Esophagus muscularis mucosa (tissue), 4 donors: Measurements from ENCODE around the gene C5orf58. TPM values are rescaled to one million over a fixed set of nuclear protein-coding genes. Genes with fewer than 3 reads are reported as not detected.

Source experiments
- DNase-seq: peaks from one replicate; pipeline ENCODE4 v3.0.0-alpha.2; 2017; ENCODE audit errors: extremely low spot score
- H3K27ac ChIP-seq, 4 donors: fragments of 200-600 bp; sonication (generic); replicated peaks in 1 of 4; 1 replicate in 3 of 4; 2 replicates in 1 of 4; pipeline ENCODE4 v1.5.1; 2016 to 2019; ENCODE audit warnings: mild to moderate bottlenecking in 1 of 4
- H3K27me3 ChIP-seq, 4 donors: fragments of 200-600 bp; sonication (generic); one replicate each; pipeline versions ENCODE4 v1.5.1 to v1.6.0; 2016 to 2019
- H3K36me3 ChIP-seq, 4 donors: fragments of 200-600 bp; sonication (generic); one replicate each; pipeline ENCODE4 v1.5.1; 2016 to 2019
- H3K4me1 ChIP-seq, 4 donors: fragments of 200-600 bp; sonication (generic); one replicate each; pipeline ENCODE4 v1.5.1; 2016 to 2019
- H3K4me3 ChIP-seq, 4 donors: fragments of 200-600 bp; sonication (generic); 1 replicate in 2 of 4; 2 replicates in 2 of 4; pipeline ENCODE4 v1.5.1; 2016 to 2019; ENCODE audit warnings: mild to moderate bottlenecking in 4 of 4, moderate library complexity in 1 of 4
- H3K9me3 ChIP-seq, 4 donors: fragments of 200-600 bp; sonication (generic); 1 replicate in 3 of 4; 2 replicates in 1 of 4; pipeline ENCODE4 v1.5.1; 2016 to 2019
- EP300 ChIP-seq: sonication (generic); formaldehyde crosslinking; IDR thresholded peaks from one replicate; pipeline ENCODE4 v1.6.1; 2017; ENCODE audit warnings: antibody characterized with exemption
- POLR2A ChIP-seq: fragments of 450-650 bp; IDR thresholded peaks from one replicate; pipeline ENCODE4 v1.6.1; 2017; ENCODE audit warnings: antibody characterized with exemption, moderate library complexity, mild to moderate bottlenecking, low read depth
- POLR2AphosphoS5 ChIP-seq, 2 donors: sonication (generic); formaldehyde crosslinking; IDR thresholded peaks; one replicate each; pipeline ENCODE4 v1.6.1; 2017; ENCODE audit warnings: antibody characterized with exemption in 2 of 2
- WGBS: methylation state at CpG from one replicate; pipeline ENCODE4 v1.1.5; 2018; 5-methylcytosine and 5-hydroxymethylcytosine counted together
- intact Hi-C: fragments of 100-400 bp; cut with DNase I; formaldehyde crosslinking; loops from one replicate; pipeline ENCODE4 v1.15.1; 2023
- total RNA-seq, 4 donors: library from RNA; depleted of rRNA; stranded (reverse); fragments of >200 nt; gene quantifications; one replicate each; pipeline versions ENCODE4 v1.1.0 to v1.2.1, GENCODE V29; 2016
- TF ChIP-seq, protein P1 (sequence below), 3 experiments: fragments of 200-600 bp in 2 of 3; fragments of 450-650 bp in 1 of 3; sonication (generic) in 2 of 3; IDR thresholded peaks; one replicate each; pipeline ENCODE4 v1.5.1; 2017 to 2019; ENCODE audit warnings: antibody characterized with exemption in 3 of 3, mild to moderate bottlenecking in 2 of 3, moderate library complexity in 1 of 3

The C5orf58 gene
- total RNA-seq, 4 donors from 2014 or later, result 6.5 TPM; not detected in 3

DNA sequence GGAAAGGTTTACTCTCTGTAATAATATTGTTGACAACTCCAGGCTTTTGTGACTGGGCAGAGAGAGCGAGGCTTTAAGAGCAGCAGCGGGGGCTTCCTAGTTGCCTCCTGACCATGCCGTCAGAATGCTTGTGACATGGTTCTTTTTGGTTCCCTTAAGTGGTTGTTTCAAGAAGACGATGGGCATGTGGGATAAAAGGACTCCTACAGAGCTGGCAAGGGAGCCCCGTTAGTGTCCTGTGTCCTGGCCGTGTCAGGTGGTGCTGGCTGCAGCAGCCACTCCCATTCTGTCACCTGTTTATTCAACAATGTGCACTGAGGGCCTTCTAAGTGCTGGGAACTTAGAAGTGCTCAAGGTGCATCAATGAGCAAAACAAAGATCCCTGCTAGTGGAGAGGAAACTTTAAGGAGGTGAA, 45.1 kb downstream of the C5orf58 start:
- Histone ChIP-seq H3K27ac (no peak overlapping the region), H3K36me3 (peaks cover 0 to 11% (median 2%) of the 10 kb centered on the region in 4 donors), H3K27me3 (no peaks in the 10 kb centered on the region), H3K4me1 (peaks cover 14 to 30% (median 27%) of the 10 kb centered on the region in 4 donors), H3K4me3 (no peak overlapping the region), H3K9me3 (no peaks in the 10 kb centered on the region)
- no peak for DNase-seq
- TF ChIP-seq POLR2AphosphoS5 (IDR thresholded peaks at IDR 0.05) (no peak), POLR2A (no peak), EP300 (no peak)
- TF ChIP-seq, protein P1, sequence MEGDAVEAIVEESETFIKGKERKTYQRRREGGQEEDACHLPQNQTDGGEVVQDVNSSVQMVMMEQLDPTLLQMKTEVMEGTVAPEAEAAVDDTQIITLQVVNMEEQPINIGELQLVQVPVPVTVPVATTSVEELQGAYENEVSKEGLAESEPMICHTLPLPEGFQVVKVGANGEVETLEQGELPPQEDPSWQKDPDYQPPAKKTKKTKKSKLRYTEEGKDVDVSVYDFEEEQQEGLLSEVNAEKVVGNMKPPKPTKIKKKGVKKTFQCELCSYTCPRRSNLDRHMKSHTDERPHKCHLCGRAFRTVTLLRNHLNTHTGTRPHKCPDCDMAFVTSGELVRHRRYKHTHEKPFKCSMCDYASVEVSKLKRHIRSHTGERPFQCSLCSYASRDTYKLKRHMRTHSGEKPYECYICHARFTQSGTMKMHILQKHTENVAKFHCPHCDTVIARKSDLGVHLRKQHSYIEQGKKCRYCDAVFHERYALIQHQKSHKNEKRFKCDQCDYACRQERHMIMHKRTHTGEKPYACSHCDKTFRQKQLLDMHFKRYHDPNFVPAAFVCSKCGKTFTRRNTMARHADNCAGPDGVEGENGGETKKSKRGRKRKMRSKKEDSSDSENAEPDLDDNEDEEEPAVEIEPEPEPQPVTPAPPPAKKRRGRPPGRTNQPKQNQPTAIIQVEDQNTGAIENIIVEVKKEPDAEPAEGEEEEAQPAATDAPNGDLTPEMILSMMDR (IDR thresholded peaks at IDR 0.05), result no peak
- 76% methylated on average over 5 of the region's 6 CpGs for WGBS
- intact Hi-C loops, result no loop called here

DNA sequence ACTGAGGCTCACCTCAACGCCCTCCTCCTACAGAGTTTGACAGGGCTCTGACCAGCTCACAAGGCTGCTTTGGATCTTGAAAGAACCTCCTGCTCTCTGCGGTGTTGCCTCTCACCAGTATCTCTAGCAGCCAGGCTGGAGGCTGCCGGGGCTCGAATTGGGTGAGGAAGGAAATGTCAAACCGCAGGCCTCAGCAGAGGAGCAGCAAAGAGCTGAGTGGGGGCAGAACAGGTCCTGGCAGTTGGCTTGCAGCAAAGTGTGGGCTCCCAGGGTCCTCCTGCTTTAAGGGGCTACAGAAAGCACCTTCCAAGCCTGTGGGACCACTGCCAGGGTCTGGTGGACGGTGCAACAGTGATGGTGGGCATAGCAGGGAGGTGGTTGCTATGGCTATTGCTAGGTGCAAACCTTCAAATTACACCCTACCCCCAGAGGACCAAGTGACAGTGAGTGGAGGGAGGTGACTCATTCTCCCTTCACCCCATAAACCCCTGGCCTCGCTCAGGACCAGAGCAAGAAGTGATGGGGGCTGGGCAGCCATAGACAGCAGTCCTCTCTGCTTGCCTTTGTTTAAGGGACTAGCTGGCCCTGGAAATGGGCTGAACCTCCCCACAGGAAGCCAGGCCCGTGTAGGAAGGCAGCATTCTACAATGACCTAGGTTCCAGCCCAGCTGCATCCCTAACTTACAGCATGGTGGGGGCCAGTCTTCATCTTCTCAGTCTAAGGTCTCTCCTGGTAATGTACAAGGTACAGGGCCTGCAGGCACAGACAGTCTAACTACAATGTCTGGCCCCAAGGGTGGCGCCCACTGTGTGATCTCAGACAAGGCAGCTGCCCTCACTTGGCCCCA, 46.0 kb downstream of the C5orf58 start:
- H3K27me3 ChIP-seq, result no peaks in the 10 kb centered on the region
- no peak overlapping the region for H3K4me3 ChIP-seq
- TF ChIP-seq EP300 (no peak), POLR2A (no peak), POLR2AphosphoS5 (IDR thresholded peaks at IDR 0.05) (no peak)
- TF ChIP-seq, protein P1 (IDR thresholded peaks at IDR 0.05), result no peak
- peaks cover 0 to 7% (median 2%) of the 10 kb centered on the region in 4 donors for H3K36me3 ChIP-seq
- no peak for DNase-seq
- no peaks in the 10 kb centered on the region for H3K9me3 ChIP-seq
- WGBS, result 81% methylated on average over 9 of the region's 9 CpGs
- intact Hi-C loops, result no loop called here
- H3K27ac ChIP-seq, result peak overlapping the region in 2 of 4 donors; percentile 5 to 64
- peaks cover 14 to 30% (median 27%) of the 10 kb centered on the region in 4 donors for H3K4me1 ChIP-seq

DNA sequence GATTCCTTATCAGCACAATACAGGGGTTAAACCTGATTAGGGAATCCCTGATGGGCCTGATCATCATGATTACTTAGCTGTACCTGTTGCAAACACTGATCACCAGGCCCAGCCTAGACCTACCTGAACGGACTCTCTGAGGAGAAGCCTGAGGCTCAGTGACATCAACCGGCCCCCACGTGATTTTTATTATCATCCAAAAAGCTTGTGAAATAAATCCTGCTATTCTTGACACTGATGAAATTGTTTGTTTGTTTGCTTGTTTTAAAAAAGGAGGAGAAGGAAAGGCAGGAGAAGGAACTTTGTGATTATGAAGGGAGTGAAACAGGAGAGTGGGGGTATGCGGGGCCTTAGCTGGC, 46.7 kb downstream of the C5orf58 start:
- no peaks in the 10 kb centered on the region for H3K27me3 ChIP-seq
- TF ChIP-seq, protein P1 (IDR thresholded peaks at IDR 0.05), result no peak
- no peak for TF ChIP-seq EP300
- TF ChIP-seq POLR2A, result no peak
- TF ChIP-seq POLR2AphosphoS5 (IDR thresholded peaks at IDR 0.05), result no peak
- H3K36me3 ChIP-seq, result peaks cover 0 to 5% (median 0%) of the 10 kb centered on the region in 4 donors
- intact Hi-C loops, result no loop called here
- peaks cover 0 to 3% (median 0%) of the 10 kb centered on the region in 4 donors for H3K9me3 ChIP-seq
- H3K4me3 ChIP-seq, result no peak overlapping the region
- H3K4me1 ChIP-seq, result peaks cover 14 to 30% (median 27%) of the 10 kb centered on the region in 4 donors
- 86% methylated on average over 4 of the region's 4 CpGs for WGBS
- peak overlapping the region in 3 of 4 donors; percentile 5 to 67 (median 64) for H3K27ac ChIP-seq
- DNase-seq, result no peak

DNA sequence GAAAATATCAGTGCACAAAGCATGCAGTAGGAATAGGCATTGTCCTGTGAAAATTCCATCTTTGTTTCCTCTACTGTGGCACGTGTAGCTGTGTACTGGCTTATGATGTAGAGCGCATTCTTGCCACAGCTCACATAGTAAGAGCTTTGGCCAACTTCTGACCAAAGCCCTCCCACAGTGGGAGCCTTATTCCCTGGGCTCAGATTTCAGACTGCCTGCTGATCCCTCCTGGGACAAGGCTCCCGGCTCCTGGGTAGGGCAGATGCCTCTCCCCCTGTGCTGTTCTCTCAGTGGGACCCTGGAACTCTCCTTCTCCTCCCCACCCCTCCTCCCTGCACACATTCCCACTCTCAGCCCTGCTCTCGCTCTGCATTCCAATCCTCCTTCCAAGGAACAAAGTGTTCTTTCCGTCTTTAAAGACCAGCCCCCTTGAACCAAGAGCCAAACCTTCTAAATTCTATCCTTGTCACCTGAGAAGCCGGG, 47.3 kb downstream of the C5orf58 start:
- no peak for DNase-seq
- peaks cover 0 to 3% (median 0%) of the 10 kb centered on the region in 4 donors for H3K36me3 ChIP-seq
- WGBS, result 51% methylated on average over 6 of the region's 6 CpGs
- intact Hi-C loops, result no loop called here
- peaks cover 0 to 6% (median 0%) of the 10 kb centered on the region in 4 donors for H3K9me3 ChIP-seq
- no peaks in the 10 kb centered on the region for H3K27me3 ChIP-seq
- H3K4me3 ChIP-seq, result no peak overlapping the region
- TF ChIP-seq EP300 (peak; percentile 41), POLR2AphosphoS5 (IDR thresholded peaks at IDR 0.05) (peak; percentile 72 to 82)
- TF ChIP-seq, protein P1 (IDR thresholded peaks at IDR 0.05), result no peak
- H3K4me1 ChIP-seq, result peaks cover 14 to 29% (median 27%) of the 10 kb centered on the region in 4 donors
- peak overlapping the region; percentile 54 to 67 (median 60) for H3K27ac ChIP-seq
